K562 (cell line): ENCODE data around the gene FRMD4B. TPM values are rescaled to one million over a fixed set of nuclear protein-coding genes. Genes with fewer than 3 reads are reported as not detected.
A peak's percentile ranks its signal among the peaks of the same experiment; 100 is the strongest.

Experiments
- ATAC-seq: fragments of 200-7000 bp; cut with Tn5 transposase; 3 replicates; pipeline ENCODE4 v1.9.1; 2020; ENCODE audit warnings: moderate library complexity
- Bru-seq: library from RNA; stranded (reverse); fragments of 400-500 nt; gene quantifications from one replicate; lab custom pipeline; 2021; lab: Mats Ljungman, UMichigan
- BruChase-seq, 2 experiments: library from RNA; stranded (reverse); fragments of 400-500 nt; gene quantifications; one replicate each; lab custom pipeline; 2021; lab: Mats Ljungman, UMichigan
- BruUV-seq: library from RNA; stranded (reverse); fragments of 400-500 nt; replicated peaks from 2 replicates; lab custom pipeline; 2021; lab: Mats Ljungman, UMichigan
- CTCF ChIA-PET: fragments of 300-600 bp; formaldehyde crosslinking; extraction: SDS; loops from one replicate; lab custom pipeline; 2021; ENCODE audit warnings: low intra/inter-chr PET ratio; lab: Yijun Ruan, JAX
- POLR2A ChIA-PET: fragments of 300-600, 350-650 bp; sonication (Branson Sonifier 250); formaldehyde crosslinking; extraction: SDS; loops from one replicate; lab custom pipeline; 2021; ENCODE audit warnings: antibody characterized with exemption, inconsistent platforms; lab: Yijun Ruan, JAX
- DNase-seq, 4 experiments: peaks; one replicate each; pipeline versions ENCODE4 v3.0.0 to v3.0.0-alpha.2; 2011 to 2018; ENCODE audit warnings: low spot score in 3 of 4, mixed read lengths in 3 of 4; ENCODE audit errors: extremely low read depth in 1 of 4
- FAIRE-seq: peaks from 2 replicates; lab custom pipeline; 2011; peaks lifted over from hg19 to GRCh38; lab: Jason Lieb, UNC
- H2AFZ ChIP-seq: 2 replicates; pipeline ENCODE4 v1.6.0; 2011; ENCODE audit warnings: low read depth, low read length, control low read depth, inconsistent platforms
- H3K27ac ChIP-seq: fragments of 200-600 bp; 3 replicates; pipeline ENCODE4 v1.8.0; 2011; ENCODE audit warnings: low read depth, mild to moderate bottlenecking, control low read depth, inconsistent platforms, low read length, moderate library complexity, mixed read lengths; ENCODE audit errors: extremely low read depth
- H3K27me3 ChIP-seq, 2 experiments: fragments of 300-600 bp in 1 of 2; 2 replicates in 1 of 2; 3 replicates in 1 of 2; pipeline versions ENCODE4 v1.6.0 to v1.8.0; 2011; ENCODE audit warnings: inconsistent platforms in 2 of 2, low read length in 2 of 2, mild to moderate bottlenecking in 1 of 2, mixed read lengths in 1 of 2, moderate library complexity in 1 of 2; ENCODE audit not compliant: control insufficient read depth in 2 of 2, insufficient read depth in 2 of 2
- H3K36me3 ChIP-seq: fragments of 300-600 bp; 3 replicates; pipeline ENCODE4 v1.8.0; 2011; ENCODE audit warnings: mild to moderate bottlenecking, low read length, inconsistent platforms; ENCODE audit not compliant: control insufficient read depth, insufficient read depth
- H3K4me1 ChIP-seq, 2 experiments: fragments of 200-600 bp in 1 of 2; replicated peaks in 1 of 2; 2 replicates in 1 of 2; 3 replicates in 1 of 2; pipeline versions ENCODE4 v1.5.1 to v1.8.0; 2011; ENCODE audit warnings: inconsistent platforms in 2 of 2, low read length in 2 of 2, mild to moderate bottlenecking in 1 of 2, mixed read lengths in 1 of 2, moderate library complexity in 1 of 2; ENCODE audit not compliant: control insufficient read depth in 2 of 2, insufficient read depth in 2 of 2
- H3K4me2 ChIP-seq: 2 replicates; pipeline ENCODE4 v1.6.1; 2011; ENCODE audit warnings: low read length, control low read depth, inconsistent platforms, mixed read lengths; ENCODE audit not compliant: insufficient read depth
- H3K4me3 ChIP-seq: fragments of 200-600 bp; sonication (generic), shearing (Covaris generic); 2 replicates; pipeline ENCODE4 v1.5.1; 2016; ENCODE audit warnings: control low read depth, inconsistent platforms
- H3K79me2 ChIP-seq: fragments of 200-600 bp; 3 replicates; pipeline ENCODE4 v1.8.0; 2011; ENCODE audit warnings: low read length, inconsistent platforms; ENCODE audit not compliant: control insufficient read depth, insufficient read depth
- H3K9ac ChIP-seq, 2 experiments: 2 replicates each; pipeline versions ENCODE4 v1.6.0 to v1.6.1; 2011; ENCODE audit warnings: low read depth in 2 of 2, low read length in 2 of 2, control low read depth in 1 of 2, inconsistent platforms in 1 of 2, mild to moderate bottlenecking in 1 of 2, mixed read lengths in 1 of 2; ENCODE audit not compliant: insufficient read depth in 1 of 2
- H3K9me1 ChIP-seq: one replicate; pipeline ENCODE4 v1.6.0; 2011; ENCODE audit warnings: inconsistent platforms, mild to moderate bottlenecking, low read length, moderate library complexity; ENCODE audit not compliant: control insufficient read depth, insufficient read depth
- H3K9me3 ChIP-seq: replicated peaks from 2 replicates; pipeline ENCODE4 v1.5.1; 2011; ENCODE audit warnings: low read depth, low read length, inconsistent platforms; ENCODE audit not compliant: control insufficient read depth, insufficient read depth
- H4K20me1 ChIP-seq: replicated peaks from 2 replicates; pipeline ENCODE4 v1.6.1; 2011; ENCODE audit warnings: low read length, inconsistent platforms, mixed read lengths; ENCODE audit not compliant: control insufficient read depth, insufficient read depth
- ASH1L ChIP-seq: fragments of 450-650 bp; IDR thresholded peaks from 2 replicates; pipeline ENCODE4 v1.6.1; 2018; ENCODE audit warnings: borderline replicate concordance, mild to moderate bottlenecking, low read depth; ENCODE audit not compliant: partially characterized antibody
- WGBS: fragments of 100-300 bp; shearing (Covaris generic); methylation state at CpG from one replicate; pipeline ENCODE4 v1.1.6; 2016; ENCODE audit warnings: low coverage, mixed read lengths; ENCODE audit not compliant: insufficient coverage; ENCODE audit errors: missing lambda C conversion rate; 5-methylcytosine and 5-hydroxymethylcytosine counted together
- in situ Hi-C: fragments of 300-500 bp; cut with MboI; formaldehyde crosslinking; loops from 4 replicates; pipeline ENCODE4 v1.15.0; 2018; ENCODE audit warnings: inconsistent platforms, mixed read lengths
- intact Hi-C: fragments of 100-400 bp; cut with micrococcal nuclease; formaldehyde crosslinking; loops from 2 replicates; pipeline ENCODE4 v1.14.2; 2022
- long read RNA-seq, 3 experiments: library from polyadenylated mRNA in 2 of 3; library from RNA in 1 of 3; unstranded in 2 of 3; stranded (forward) in 1 of 3; transcript quantifications; one replicate each; pipeline ENCODE4 v2.0.0, GENCODE V29; 2019 to 2022
- polyA minus RNA-seq, 3 experiments: library from RNA; depleted of rRNA, polyadenylated mRNA; stranded (reverse); fragments of >200 nt; gene quantifications; 2 replicates each; pipeline ENCODE4 v1.2.3, GENCODE V29; 2011
- polyA plus RNA-seq, 8 experiments: library from polyadenylated mRNA; depleted of rRNA in 4 of 8; stranded (reverse) in 5 of 8; unstranded in 3 of 8; fragments of >200 nt; fragmentation: Nextera tagmentation in 2 of 8; fragmentation: Illumina TruSeq in 1 of 8; extraction: Ambion mirVana in 2 of 8; extraction: Trizol in 1 of 8; gene quantifications; 2 replicates each; pipeline versions ENCODE4 v1.2.1 to v1.2.3, GENCODE V29; 2011 to 2014; ENCODE audit warnings: inconsistent platforms in 1 of 8, missing spikeins in 1 of 8
- total RNA-seq, 7 experiments: library from RNA; depleted of rRNA in 6 of 7; stranded (reverse); fragments of >200 nt in 6 of 7; fragmentation: Illumina TruSeq in 2 of 7; extraction: Trizol in 2 of 7; gene quantifications; 2 replicates each; pipeline versions ENCODE4 v1.2.1 to v1.2.3, GENCODE V29; 2011 to 2021; ENCODE audit warnings: low replicate concordance in 1 of 7
- TF ChIP-seq, protein P1 (sequence below), 3 experiments: IDR thresholded peaks in 2 of 3; conservative IDR thresholded peaks in 1 of 3; 2 replicates each; pipeline ENCODE4 v1.5.1; 2011 to 2012; ENCODE audit warnings: low read length in 3 of 3, mild to moderate bottlenecking in 3 of 3, control low read depth in 2 of 3, improper control_type of control experiment in 1 of 3, inconsistent platforms in 1 of 3, low read depth in 1 of 3, mixed read lengths in 1 of 3, moderate library complexity in 1 of 3; ENCODE audit not compliant: insufficient read depth in 2 of 3
- TF ChIP-seq, protein P2 (sequence below), 3 experiments: fragments of 200-800 bp in 1 of 3; fragments of 250-450 bp in 1 of 3; fragments of 450-650 bp in 1 of 3; sonication (Bioruptor Pico) in 1 of 3; sonication (Bioruptor generic) in 1 of 3; formaldehyde crosslinking in 1 of 3; IDR thresholded peaks; 2 replicates each; pipeline versions ENCODE4 v1.6.1 to v1.8.0; 2016 to 2022; ENCODE audit warnings: mild to moderate bottlenecking in 2 of 3, missing genetic modification characterization in 2 of 3, missing compliant biosample characterization in 1 of 3, moderate library complexity in 1 of 3
- TF ChIP-seq, protein P3 (sequence below): IDR thresholded peaks from 2 replicates; pipeline ENCODE4 v1.6.1; 2011; ENCODE audit warnings: borderline replicate concordance, low read depth, mild to moderate bottlenecking, moderate library complexity, low read length; ENCODE audit not compliant: insufficient read depth, poor library complexity, severe bottlenecking

Gene FRMD4B
- total RNA-seq (2011; cell fraction: chromatin; rRNA removed; ENCODE audit: low replicate concordance): not detected in 2 replicates
- total RNA-seq (2011; cell fraction: nucleolus; rRNA removed): not detected in 2 replicates
- 0.53 TPM in 1 of 2 replicates, not detected in the other for total RNA-seq (2011; cell fraction: nucleoplasm; rRNA removed)
- total RNA-seq (2014; rRNA removed) (0.05 and 0.12 TPM in 2 replicates), total RNA-seq (2014; rRNA removed; fragmentation: Illumina TruSeq; extraction: Trizol) (0.03 TPM in 1 of 2 replicates, not detected in the other), total RNA-seq (2015; rRNA removed; fragmentation: Illumina TruSeq; extraction: Trizol) (0.04 TPM in 2 replicates), total RNA-seq (2021) (0.09 and 0.25 TPM in 2 replicates), polyA plus RNA-seq (2011; rRNA removed) (not detected in 2 replicates), polyA plus RNA-seq (2014; fragmentation: Illumina TruSeq; extraction: Trizol) (0.03 TPM in 2 replicates), polyA plus RNA-seq (2014; fragmentation: Nextera tagmentation; extraction: Ambion mirVana) (under 1 TPM in 1 of 2 experiments, not detected in 1; 0.04 TPM), polyA plus RNA-seq (2014; rRNA removed) (0.03 and 0.30 TPM in 2 replicates), polyA minus RNA-seq (2011; rRNA and poly(A)+ RNA removed) (not detected in 2 replicates), Bru-seq, nascent RNA (percentile 6 among the genes with signal in this experiment), BruChase-seq, experiment 1, labeled RNA remaining after a 2-hour chase (percentile 10 among the genes with signal in this experiment), BruChase-seq, experiment 2, labeled RNA remaining after a 6-hour chase (percentile 7 among the genes with signal in this experiment)
- polyA plus RNA-seq (2011; cell fraction: cytosol; rRNA removed): 0.01 TPM in 1 of 2 replicates, not detected in the other
- not detected in 2 replicates for polyA plus RNA-seq (2011; cell fraction: nucleus; rRNA removed)
- polyA plus RNA-seq (2012): 0.08 and 0.28 TPM in 2 replicates
- polyA minus RNA-seq (2011; cell fraction: cytosol; rRNA and poly(A)+ RNA removed): not detected in 2 replicates
- polyA minus RNA-seq (2011; cell fraction: nucleus; rRNA and poly(A)+ RNA removed): not detected in 2 replicates
- long read RNA-seq, experiment 1: 0 reads
- long read RNA-seq, experiment 2: 0 reads
- long read RNA-seq, experiment 3: 0 reads

DNA sequence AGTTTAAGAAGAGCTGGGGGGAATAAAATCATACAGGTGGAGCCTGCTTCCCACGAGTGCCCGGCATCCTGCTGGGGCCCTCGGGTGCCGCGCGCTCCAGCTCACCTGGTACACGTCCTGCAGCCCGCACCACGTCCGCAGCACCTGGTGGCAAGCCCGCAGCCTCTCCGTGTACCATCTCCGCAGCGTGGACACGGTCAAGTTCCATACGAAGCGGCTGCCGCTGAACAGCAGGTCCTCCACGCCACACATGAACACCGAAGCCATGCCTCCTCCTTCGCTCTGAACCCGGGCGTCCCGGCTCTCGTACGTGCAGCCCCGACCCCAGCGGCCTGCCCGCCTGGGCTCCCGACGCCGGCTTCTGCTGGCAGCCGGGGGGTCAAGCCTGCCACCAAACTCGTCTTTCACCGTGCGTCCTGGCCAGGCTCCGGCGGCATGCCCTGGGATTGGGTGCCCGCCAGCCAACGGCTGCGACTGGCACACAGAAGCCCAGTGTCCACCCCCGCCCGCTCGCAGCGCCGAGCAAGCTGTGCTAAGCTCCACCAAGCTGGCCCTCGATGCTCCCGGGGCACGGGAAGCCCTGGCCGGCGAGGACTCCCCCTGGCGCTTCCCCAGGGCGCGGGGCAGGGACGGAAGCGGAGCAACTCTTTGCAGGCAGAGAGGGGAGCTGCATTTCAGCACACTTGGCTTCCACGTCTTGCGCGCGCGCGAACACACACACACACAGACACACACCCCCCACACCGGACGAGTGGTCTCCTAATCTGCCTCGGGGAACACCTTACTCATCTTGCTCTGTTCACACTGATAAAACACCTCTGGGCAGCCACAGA, at the start of gene FRMD4B:
FRMD4B (minus strand) TSS at position 366 of the 833 bp plus-strand sequence; CDS start at position 267, 99 bp downstream.
- POLR2A ChIA-PET: no interaction called here
- peak in 1 of 4 experiments; percentile 6 for DNase-seq
- TF ChIP-seq, protein P1, sequence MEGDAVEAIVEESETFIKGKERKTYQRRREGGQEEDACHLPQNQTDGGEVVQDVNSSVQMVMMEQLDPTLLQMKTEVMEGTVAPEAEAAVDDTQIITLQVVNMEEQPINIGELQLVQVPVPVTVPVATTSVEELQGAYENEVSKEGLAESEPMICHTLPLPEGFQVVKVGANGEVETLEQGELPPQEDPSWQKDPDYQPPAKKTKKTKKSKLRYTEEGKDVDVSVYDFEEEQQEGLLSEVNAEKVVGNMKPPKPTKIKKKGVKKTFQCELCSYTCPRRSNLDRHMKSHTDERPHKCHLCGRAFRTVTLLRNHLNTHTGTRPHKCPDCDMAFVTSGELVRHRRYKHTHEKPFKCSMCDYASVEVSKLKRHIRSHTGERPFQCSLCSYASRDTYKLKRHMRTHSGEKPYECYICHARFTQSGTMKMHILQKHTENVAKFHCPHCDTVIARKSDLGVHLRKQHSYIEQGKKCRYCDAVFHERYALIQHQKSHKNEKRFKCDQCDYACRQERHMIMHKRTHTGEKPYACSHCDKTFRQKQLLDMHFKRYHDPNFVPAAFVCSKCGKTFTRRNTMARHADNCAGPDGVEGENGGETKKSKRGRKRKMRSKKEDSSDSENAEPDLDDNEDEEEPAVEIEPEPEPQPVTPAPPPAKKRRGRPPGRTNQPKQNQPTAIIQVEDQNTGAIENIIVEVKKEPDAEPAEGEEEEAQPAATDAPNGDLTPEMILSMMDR (IDR thresholded peaks at IDR 0.05 in 2 of 3, conservative IDR thresholded peaks at IDR 0.05 in 1 of 3; ENCODE audit: insufficient read depth in 2 of 3, low read depth in 1 of 3, low read length in 3 of 3): 0 out of 6 replicates have a peak, but pooled peaks of 1 of the 3 experiments have one; percentile 4
- no peak for TF ChIP-seq ASH1L
- TF ChIP-seq, protein P2, sequence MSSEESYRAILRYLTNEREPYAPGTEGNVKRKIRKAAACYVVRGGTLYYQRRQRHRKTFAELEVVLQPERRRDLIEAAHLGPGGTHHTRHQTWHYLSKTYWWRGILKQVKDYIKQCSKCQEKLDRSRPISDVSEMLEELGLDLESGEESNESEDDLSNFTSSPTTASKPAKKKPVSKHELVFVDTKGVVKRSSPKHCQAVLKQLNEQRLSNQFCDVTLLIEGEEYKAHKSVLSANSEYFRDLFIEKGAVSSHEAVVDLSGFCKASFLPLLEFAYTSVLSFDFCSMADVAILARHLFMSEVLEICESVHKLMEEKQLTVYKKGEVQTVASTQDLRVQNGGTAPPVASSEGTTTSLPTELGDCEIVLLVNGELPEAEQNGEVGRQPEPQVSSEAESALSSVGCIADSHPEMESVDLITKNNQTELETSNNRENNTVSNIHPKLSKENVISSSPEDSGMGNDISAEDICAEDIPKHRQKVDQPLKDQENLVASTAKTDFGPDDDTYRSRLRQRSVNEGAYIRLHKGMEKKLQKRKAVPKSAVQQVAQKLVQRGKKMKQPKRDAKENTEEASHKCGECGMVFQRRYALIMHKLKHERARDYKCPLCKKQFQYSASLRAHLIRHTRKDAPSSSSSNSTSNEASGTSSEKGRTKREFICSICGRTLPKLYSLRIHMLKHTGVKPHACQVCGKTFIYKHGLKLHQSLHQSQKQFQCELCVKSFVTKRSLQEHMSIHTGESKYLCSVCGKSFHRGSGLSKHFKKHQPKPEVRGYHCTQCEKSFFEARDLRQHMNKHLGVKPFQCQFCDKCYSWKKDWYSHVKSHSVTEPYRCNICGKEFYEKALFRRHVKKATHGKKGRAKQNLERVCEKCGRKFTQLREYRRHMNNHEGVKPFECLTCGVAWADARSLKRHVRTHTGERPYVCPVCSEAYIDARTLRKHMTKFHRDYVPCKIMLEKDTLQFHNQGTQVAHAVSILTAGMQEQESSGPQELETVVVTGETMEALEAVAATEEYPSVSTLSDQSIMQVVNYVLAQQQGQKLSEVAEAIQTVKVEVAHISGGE (CRISPR knock-in tag; IDR thresholded peaks at IDR 0.05): 0 out of 6 replicates have a peak, but pooled peaks of 1 of the 3 experiments have one; percentile 31
- TF ChIP-seq, protein P3, sequence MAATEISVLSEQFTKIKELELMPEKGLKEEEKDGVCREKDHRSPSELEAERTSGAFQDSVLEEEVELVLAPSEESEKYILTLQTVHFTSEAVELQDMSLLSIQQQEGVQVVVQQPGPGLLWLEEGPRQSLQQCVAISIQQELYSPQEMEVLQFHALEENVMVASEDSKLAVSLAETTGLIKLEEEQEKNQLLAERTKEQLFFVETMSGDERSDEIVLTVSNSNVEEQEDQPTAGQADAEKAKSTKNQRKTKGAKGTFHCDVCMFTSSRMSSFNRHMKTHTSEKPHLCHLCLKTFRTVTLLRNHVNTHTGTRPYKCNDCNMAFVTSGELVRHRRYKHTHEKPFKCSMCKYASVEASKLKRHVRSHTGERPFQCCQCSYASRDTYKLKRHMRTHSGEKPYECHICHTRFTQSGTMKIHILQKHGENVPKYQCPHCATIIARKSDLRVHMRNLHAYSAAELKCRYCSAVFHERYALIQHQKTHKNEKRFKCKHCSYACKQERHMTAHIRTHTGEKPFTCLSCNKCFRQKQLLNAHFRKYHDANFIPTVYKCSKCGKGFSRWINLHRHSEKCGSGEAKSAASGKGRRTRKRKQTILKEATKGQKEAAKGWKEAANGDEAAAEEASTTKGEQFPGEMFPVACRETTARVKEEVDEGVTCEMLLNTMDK: peak; percentile 63
- TF ChIP-seq, all 486 proteins: peak for 3
- H3K9ac ChIP-seq: no peak within 1 kb of the TSS
- no peaks in the 10 kb centered on the region for H4K20me1 ChIP-seq
- H3K9me3 ChIP-seq: no peaks in the 10 kb centered on the region
- peak; percentile 63 for ATAC-seq
- intact Hi-C loops: no loop called here
- FAIRE-seq: no peak
- H3K27me3 ChIP-seq: peaks cover 0 to 22% of the 10 kb centered on the region in 2 experiments; a peak in 2 of 5 replicates
- 5% methylated on average over 44 of the region's 65 CpGs for WGBS
- H3K4me1 ChIP-seq: peaks cover 0 to 8% of the 10 kb centered on the region in 2 experiments; a peak in 2 of 5 replicates
- H3K27ac ChIP-seq: no peak within 1 kb of the TSS
- no peak within 1 kb of the TSS for H2AFZ ChIP-seq
- no peak within 1 kb of the TSS for H3K4me2 ChIP-seq
- H3K36me3 ChIP-seq: no peaks in the 10 kb centered on the region
- no peak within 1 kb of the TSS for H3K4me3 ChIP-seq
- no peaks in the 10 kb centered on the region for H3K79me2 ChIP-seq
- CTCF ChIA-PET: no interaction called here
- in situ Hi-C loops: no loop called here
- no TSS peak for BruUV-seq
- no peaks in the 10 kb centered on the region for H3K9me1 ChIP-seq
